Liver (tissue), 9 donors: ENCODE results near the gene SAT2. TPM values are rescaled to one million over a fixed set of nuclear protein-coding genes. Genes with fewer than 3 reads are reported as not detected.

Experiments used
- DNase-seq: peaks from one replicate; pipeline ENCODE4 v3.0.0-alpha.2; 2017; ENCODE audit warnings: low spot score
- H3K27ac ChIP-seq, 2 donors: one replicate each; pipeline ENCODE4 v1.7.0; 2013; ENCODE audit warnings: inconsistent platforms in 2 of 2, low read length in 2 of 2, control low read depth in 1 of 2, low read depth in 1 of 2, mild to moderate bottlenecking in 1 of 2
- H3K27me3 ChIP-seq, 4 donors: one replicate each; pipeline versions ENCODE4 v1.6.1 to v1.7.0; 2013; ENCODE audit warnings: low read length in 3 of 4, inconsistent platforms in 1 of 4, mild to moderate bottlenecking in 1 of 4, moderate library complexity in 1 of 4; ENCODE audit not compliant: control insufficient read depth in 4 of 4, insufficient read depth in 4 of 4
- H3K36me3 ChIP-seq, 4 donors: one replicate each; pipeline versions ENCODE4 v1.6.1 to v1.7.0; 2013; ENCODE audit warnings: low read length in 3 of 4, mild to moderate bottlenecking in 3 of 4, low read depth in 1 of 4, moderate library complexity in 1 of 4; ENCODE audit not compliant: control insufficient read depth in 4 of 4, insufficient read depth in 3 of 4
- H3K4me1 ChIP-seq, 4 donors: one replicate each; pipeline versions ENCODE4 v1.6.1 to v1.7.0; 2013; ENCODE audit warnings: low read length in 3 of 4, mild to moderate bottlenecking in 3 of 4, moderate library complexity in 1 of 4; ENCODE audit not compliant: control insufficient read depth in 4 of 4, insufficient read depth in 4 of 4
- H3K4me3 ChIP-seq, 3 donors: one replicate each; pipeline versions ENCODE4 v1.6.1 to v1.7.0; 2013; ENCODE audit warnings: low read length in 3 of 3, control low read depth in 1 of 3, low read depth in 1 of 3, mild to moderate bottlenecking in 1 of 3
- H3K9ac ChIP-seq, 2 donors: one replicate each; pipeline ENCODE4 v1.7.0; 2013; ENCODE audit warnings: low read length in 2 of 2, mild to moderate bottlenecking in 2 of 2, moderate library complexity in 2 of 2, control low read depth in 1 of 2, low read depth in 1 of 2
- H3K9me3 ChIP-seq, 4 donors: one replicate each; pipeline versions ENCODE4 v1.6.1 to v1.7.0; 2013; ENCODE audit warnings: low read length in 3 of 4; ENCODE audit not compliant: control insufficient read depth in 4 of 4
- ATF3 ChIP-seq: IDR thresholded peaks from 2 replicates; pipeline ENCODE4 v1.6.1; 2016; ENCODE audit warnings: antibody characterized with exemption
- CTCF ChIP-seq: fragments of 150-350 bp; IDR thresholded peaks from 2 replicates; pipeline ENCODE4 v1.5.1; 2017; ENCODE audit warnings: improper control_type of control experiment, low read depth, low read length; ENCODE audit not compliant: missing input control
- EGR1 ChIP-seq, 2 donors: IDR thresholded peaks; 2 replicates each; pipeline ENCODE4 v1.6.1; 2016 to 2018; ENCODE audit warnings: antibody characterized with exemption in 2 of 2, low read depth in 2 of 2
- FOXA1 ChIP-seq: IDR thresholded peaks from 2 replicates; pipeline ENCODE4 v1.6.1; 2016; ENCODE audit warnings: antibody characterized with exemption
- FOXA2 ChIP-seq: IDR thresholded peaks from 2 replicates; pipeline ENCODE4 v1.6.1; 2016; ENCODE audit warnings: antibody characterized with exemption
- GABPA ChIP-seq, 2 donors: IDR thresholded peaks in 1 of 2; conservative IDR thresholded peaks in 1 of 2; 2 replicates each; pipeline ENCODE4 v1.6.1; 2016; ENCODE audit warnings: antibody characterized with exemption in 2 of 2, mild to moderate bottlenecking in 1 of 2, moderate library complexity in 1 of 2
- HNF4A ChIP-seq, 2 donors: conservative IDR thresholded peaks; 2 replicates each; pipeline ENCODE4 v1.6.1; 2016; ENCODE audit warnings: antibody characterized with exemption in 2 of 2, mild to moderate bottlenecking in 2 of 2
- HNF4G ChIP-seq: IDR thresholded peaks from 2 replicates; pipeline ENCODE4 v1.6.1; 2016; ENCODE audit warnings: antibody characterized with exemption
- JUND ChIP-seq, 2 donors: IDR thresholded peaks; 2 replicates each; pipeline ENCODE4 v1.6.1; 2016; ENCODE audit warnings: antibody characterized with exemption in 2 of 2
- MAX ChIP-seq: IDR thresholded peaks from 2 replicates; pipeline ENCODE4 v1.6.1; 2016; ENCODE audit warnings: antibody characterized with exemption
- NR2F2 ChIP-seq: IDR thresholded peaks from 2 replicates; pipeline ENCODE4 v1.6.1; 2016; ENCODE audit warnings: antibody characterized with exemption
- RAD21 ChIP-seq, 2 donors: IDR thresholded peaks; 2 replicates each; pipeline ENCODE4 v1.6.1; 2016; ENCODE audit warnings: antibody characterized with exemption in 2 of 2, mild to moderate bottlenecking in 2 of 2
- REST ChIP-seq: IDR thresholded peaks from 2 replicates; pipeline ENCODE4 v1.6.1; 2016; ENCODE audit warnings: antibody characterized with exemption, mild to moderate bottlenecking
- RXRA ChIP-seq, 2 donors: IDR thresholded peaks; 2 replicates each; pipeline ENCODE4 v1.6.1; 2017 to 2018; ENCODE audit warnings: antibody characterized with exemption in 2 of 2, mild to moderate bottlenecking in 1 of 2
- SP1 ChIP-seq: IDR thresholded peaks from 2 replicates; pipeline ENCODE4 v1.6.1; 2018; ENCODE audit warnings: antibody characterized with exemption, mild to moderate bottlenecking
- YY1 ChIP-seq: IDR thresholded peaks from 2 replicates; pipeline ENCODE4 v1.6.1; 2016; ENCODE audit warnings: antibody characterized with exemption, mild to moderate bottlenecking
- ZBTB33 ChIP-seq: IDR thresholded peaks from 2 replicates; pipeline ENCODE4 v1.6.1; 2016; ENCODE audit warnings: antibody characterized with exemption
- WGBS: extraction: QIAGEN DNeasy Blood & Tissue Kit; methylation state at CpG from one replicate; pipeline ENCODE4 v1.1.7; 2013; 5-methylcytosine and 5-hydroxymethylcytosine counted together
- polyA plus RNA-seq, 2 donors: library from polyadenylated mRNA; stranded (reverse) in 1 of 2; unstranded in 1 of 2; fragments of 200-250 nt in 1 of 2; fragments of >200 nt in 1 of 2; fragmentation: Nextera tagmentation in 1 of 2; extraction: Ambion mirVana in 1 of 2; gene quantifications; one replicate each; pipeline versions ENCODE4 v1.2.1 to v1.2.3, GENCODE V29; 2013 to 2015
- total RNA-seq, 2 donors: library from RNA; depleted of rRNA; stranded (reverse); fragments of >200 nt; gene quantifications; one replicate each; pipeline ENCODE4 v1.2.3, GENCODE V29; 2014
- donor health status: healthy.
- donor health status: healthy.
- donor health status: healthy.
- donor health status: healthy.
- donor health status: healthy.

The SAT2 gene
- total and polyA plus RNA-seq, 4 donors = 25.9 to 181 (median 106) TPM

GRCh38 chr17:7593296-7593695 is 34.3 kb downstream of the SAT2 start:
- WGBS = 93% methylated on average over 12 of the region's 12 CpGs
- no peak for DNase-seq
- Histone ChIP-seq H3K4me1 (peaks cover 0 to 5% (median 0%) of the 10 kb centered on the region in 4 donors), H3K9me3 (no peaks in the 10 kb centered on the region), H3K36me3 (peaks cover 19 to 70% (median 52%) of the 10 kb centered on the region in 4 donors), H3K9ac (no peak overlapping the region), H3K4me3 (no peak overlapping the region), H3K27me3 (no peaks in the 10 kb centered on the region), H3K27ac (no peak overlapping the region)
- no peak for TF ChIP-seq SP1
- no peak for TF ChIP-seq HNF4A (conservative IDR thresholded peaks at IDR 0.05)
- TF ChIP-seq JUND (IDR thresholded peaks at IDR 0.05) = no peak
- TF ChIP-seq RXRA (IDR thresholded peaks at IDR 0.05) = no peak
- TF ChIP-seq ATF3 = no peak
- TF ChIP-seq NR2F2 = no peak
- no peak for TF ChIP-seq RAD21 (IDR thresholded peaks at IDR 0.05)
- TF ChIP-seq CTCF = no peak
- no peak for TF ChIP-seq FOXA2
- TF ChIP-seq FOXA1 = no peak
- no peak for TF ChIP-seq EGR1 (IDR thresholded peaks at IDR 0.05; ENCODE audit: low read depth in 2 of 2)
- no peak for TF ChIP-seq GABPA (IDR thresholded peaks at IDR 0.05 in 1 of 2, conservative IDR thresholded peaks at IDR 0.05 in 1 of 2)
- TF ChIP-seq HNF4G = no peak
- no peak for TF ChIP-seq ZBTB33
- no peak for TF ChIP-seq MAX
- TF ChIP-seq YY1 = no peak
- no peak for TF ChIP-seq REST
